ENCODE measurements around the gene FOXO3. TPM values are rescaled to one million over a fixed set of nuclear protein-coding genes. Genes with fewer than 3 reads are reported as not detected.

Gene FOXO3
- total and polyA plus RNA-seq, 2 of the 13 experiments (the other 11 are each of a cell fraction or from before 2014, with no cell fraction given), result 16.0 to 22.5 TPM

- TF ChIP-seq HMGXB3 (CRISPR knock-in tag; IDR thresholded peaks at IDR 0.05; ENCODE audit: borderline replicate concordance) (0 out of 2 replicates have a peak, but pooled peaks have one; percentile 20), CENPT (CRISPR knock-in tag; IDR thresholded peaks at IDR 0.05; ENCODE audit: low read depth) (no peak), RARA (CRISPR knock-in tag; IDR thresholded peaks at IDR 0.05) (no peak), ZNF530 (CRISPR knock-in tag; IDR thresholded peaks at IDR 0.05; ENCODE audit: low read depth) (no peak), BATF2 (CRISPR knock-in tag; IDR thresholded peaks at IDR 0.05) (no peak), RFXANK (CRISPR knock-in tag; IDR thresholded peaks at IDR 0.05) (no peak), NR2C2 (CRISPR knock-in tag; IDR thresholded peaks at IDR 0.05; ENCODE audit: borderline replicate concordance) (no peak), ZNF720 (CRISPR knock-in tag; IDR thresholded peaks at IDR 0.05) (no peak), MAZ (IDR thresholded peaks at IDR 0.05; ENCODE audit: borderline replicate concordance, low read depth, low read length) (no peak), MAZ (CRISPR knock-in tag; IDR thresholded peaks at IDR 0.05; ENCODE audit: low read depth) (no peak), SAP130 (CRISPR knock-in tag; IDR thresholded peaks at IDR 0.05; ENCODE audit: low read depth) (0 out of 2 replicates have a peak, but pooled peaks have one; percentile 11), IRF1 (CRISPR knock-in tag; IDR thresholded peaks at IDR 0.05; ENCODE audit: low read depth) (no peak), RXRB (CRISPR knock-in tag; IDR thresholded peaks at IDR 0.05; ENCODE audit: borderline replicate concordance) (peak; percentile 12; the same call in 1 of the 2 replicates), ELF3 (CRISPR knock-in tag; IDR thresholded peaks at IDR 0.05) (peak; percentile 49; the same call in 1 of the 2 replicates), SIN3B (IDR thresholded peaks at IDR 0.05; ENCODE audit: low read length) (no peak), HNRNPL (IDR thresholded peaks at IDR 0.05; ENCODE audit: low read depth, low read length) (no peak), ISL2 (CRISPR knock-in tag; IDR thresholded peaks at IDR 0.05) (no peak), ESRRA (CRISPR knock-in tag; IDR thresholded peaks at IDR 0.05; ENCODE audit: low read depth) (no peak), ZNF740 (CRISPR knock-in tag; IDR thresholded peaks at IDR 0.05) (no peak), ZBTB20 (CRISPR knock-in tag; IDR thresholded peaks at IDR 0.05; ENCODE audit: borderline replicate concordance, low read depth) (no peak), ZNF607 (CRISPR knock-in tag; IDR thresholded peaks at IDR 0.05; ENCODE audit: borderline replicate concordance) (no peak), SP140L (CRISPR knock-in tag; IDR thresholded peaks at IDR 0.05; ENCODE audit: borderline replicate concordance) (no peak), RAD21 (CRISPR knock-in tag; IDR thresholded peaks at IDR 0.05) (peak; percentile 86), ZNF780A (CRISPR knock-in tag; IDR thresholded peaks at IDR 0.05) (no peak)
Observed at GRCh38 chr6:108541843-108542759, 18.6 kb upstream of the FOXO3 start (continued).
